B cell (primary cell): ENCODE measurements around the gene NOS1AP. TPM values are rescaled to one million over a fixed set of nuclear protein-coding genes. Genes with fewer than 3 reads are reported as not detected.

Experiments used
- ATAC-seq: fragments of 200-7000 bp; cut with Tn5 transposase; one replicate; pipeline ENCODE4 v1.10.0; 2021; ENCODE audit warnings: low read depth, mild to moderate bottlenecking, moderate number of reproducible peaks, moderate library complexity
- CTCF ChIA-PET: fragments of 350-600 bp; sonication (Branson Sonifier 250); formaldehyde crosslinking; loops from one replicate; lab custom pipeline; 2021; ENCODE audit warnings: antibody characterized with exemption, inconsistent platforms; lab: Charles Lee
- POLR2A ChIA-PET: fragments of 350-600 bp; sonication (Branson Sonifier 250); formaldehyde crosslinking; loops from one replicate; lab custom pipeline; 2021; ENCODE audit warnings: antibody characterized with exemption; lab: Charles Lee
- DNase-seq: peaks from one replicate; pipeline ENCODE4 v3.0.0; 2013
- H2AFZ ChIP-seq: 2 replicates; pipeline ENCODE4 v1.6.1; 2012; ENCODE audit warnings: mild to moderate bottlenecking, low read depth, low read length; ENCODE audit not compliant: insufficient read depth, poor library complexity, severe bottlenecking
- H3K27ac ChIP-seq, 2 donors: 1 replicate in 1 of 2; 2 replicates in 1 of 2; pipeline ENCODE4 v1.5.1; 2012 to 2013; ENCODE audit warnings: low read length in 2 of 2, mild to moderate bottlenecking in 2 of 2, moderate library complexity in 1 of 2
- H3K27me3 ChIP-seq, 4 experiments: fragments of 200-600 bp in 1 of 4; sonication (generic) in 1 of 4; replicated peaks in 1 of 4; 1 replicate in 2 of 4; 2 replicates in 2 of 4; pipeline versions ENCODE4 v1.6.1 to v1.7.0; 2013 to 2016; ENCODE audit warnings: low read length in 3 of 4, mild to moderate bottlenecking in 2 of 4, mixed read lengths in 1 of 4, moderate library complexity in 1 of 4; ENCODE audit not compliant: insufficient read depth in 4 of 4, control insufficient read depth in 3 of 4; ENCODE audit errors: control extremely low read depth in 1 of 4
- H3K36me3 ChIP-seq, 2 experiments: replicated peaks in 1 of 2; 1 replicate in 1 of 2; 2 replicates in 1 of 2; pipeline versions ENCODE4 v1.6.1 to v1.7.1; 2013; ENCODE audit warnings: low read length in 1 of 2; ENCODE audit not compliant: insufficient read depth in 2 of 2, control insufficient read depth in 1 of 2; ENCODE audit errors: control extremely low read depth in 1 of 2, extremely low read depth in 1 of 2
- H3K4me1 ChIP-seq, 2 donors: fragments of 200-600 bp in 1 of 2; sonication (generic) in 1 of 2; 1 replicate in 1 of 2; 2 replicates in 1 of 2; pipeline versions ENCODE4 v1.5.1 to v1.6.1; 2013 to 2017; ENCODE audit warnings: low read length in 2 of 2; ENCODE audit not compliant: control insufficient read depth in 2 of 2, insufficient read depth in 2 of 2
- H3K4me2 ChIP-seq: replicated peaks from 2 replicates; pipeline ENCODE3; 2012; ENCODE audit warnings: mild to moderate bottlenecking, low read depth, low read length; ENCODE audit not compliant: poor library complexity, severe bottlenecking
- H3K4me3 ChIP-seq, 5 experiments: fragments of 200-600 bp in 1 of 5; sonication (generic) in 1 of 5; 1 replicate in 3 of 5; 2 replicates in 2 of 5; pipeline versions ENCODE4 v1.5.1 to v1.7.0; 2011 to 2016; ENCODE audit warnings: low read length in 4 of 5, mild to moderate bottlenecking in 4 of 5, low read depth in 2 of 5, control low read depth in 1 of 5, moderate library complexity in 1 of 5; ENCODE audit not compliant: insufficient read depth in 1 of 5; ENCODE audit errors: control extremely low read depth in 1 of 5, extremely low read depth in 1 of 5
- H3K79me2 ChIP-seq: fragments of 200-600 bp; sonication (generic); one replicate; pipeline ENCODE4 v1.6.0; 2016; ENCODE audit warnings: low read length; ENCODE audit not compliant: control insufficient read depth, insufficient read depth
- H3K9ac ChIP-seq: fragments of 200-600 bp; sonication (generic); 2 replicates; pipeline ENCODE4 v1.6.1; 2017; ENCODE audit warnings: mild to moderate bottlenecking, low read length, moderate library complexity
- H3K9me3 ChIP-seq, 3 donors: one replicate each; pipeline versions ENCODE4 v1.6.1 to v1.7.1; 2013; ENCODE audit warnings: low read length in 2 of 3; ENCODE audit not compliant: control insufficient read depth in 2 of 3, insufficient read depth in 1 of 3; ENCODE audit errors: control extremely low read depth in 1 of 3
- H4K20me1 ChIP-seq: 2 replicates; pipeline ENCODE4 v1.6.0; 2012; ENCODE audit warnings: mild to moderate bottlenecking, low read length; ENCODE audit not compliant: insufficient read depth, control insufficient read depth, poor library complexity, severe bottlenecking
- H3K27ac Mint-ChIP-seq: one replicate; pipeline ENCODE4 v1.8.0; 2021; ENCODE audit warnings: mixed read lengths
- H3K27me3 Mint-ChIP-seq: one replicate; pipeline ENCODE4 v1.8.0; 2021; ENCODE audit warnings: mixed read lengths
- H3K4me1 Mint-ChIP-seq: one replicate; pipeline ENCODE4 v1.8.0; 2021; ENCODE audit warnings: mixed read lengths
- H3K4me3 Mint-ChIP-seq: one replicate; pipeline ENCODE4 v1.8.0; 2021; ENCODE audit warnings: mixed read lengths
- H3K9me3 Mint-ChIP-seq: one replicate; pipeline ENCODE4 v1.8.0; 2022; ENCODE audit warnings: mixed read lengths; ENCODE audit not compliant: insufficient read depth
- EZH2 ChIP-seq: IDR thresholded peaks from 2 replicates; pipeline ENCODE4 v1.6.1; 2012; ENCODE audit warnings: borderline replicate concordance, low read depth, mild to moderate bottlenecking, moderate library complexity, low read length; ENCODE audit not compliant: insufficient read depth, poor library complexity, severe bottlenecking
- WGBS: methylation state at CpG from one replicate; pipeline ENCODE4 v1.1.5; 2013; ENCODE audit warnings: missing lambda C conversion rate; ENCODE audit not compliant: insufficient coverage; 5-methylcytosine and 5-hydroxymethylcytosine counted together
- intact Hi-C: fragments of 100-400 bp; cut with micrococcal nuclease; formaldehyde crosslinking; loops from one replicate; pipeline ENCODE4 v1.10.0; 2022
- polyA plus RNA-seq: library from polyadenylated mRNA; depleted of rRNA; stranded (reverse); fragments of >200 nt; gene quantifications from 2 replicates; pipeline ENCODE4 v1.2.3, GENCODE V29; 2012
- total RNA-seq, 2 donors: library from RNA; stranded (reverse); fragments of 120-200 nt in 1 of 2; gene quantifications; 1 replicate in 1 of 2; 2 replicates in 1 of 2; pipeline versions ENCODE4 v1.2.3 to v1.2.4, GENCODE V29; 2013 to 2022
- TF ChIP-seq, protein P1 (sequence below): fragments of 200-600 bp; IDR thresholded peaks from one replicate; pipeline ENCODE4 v1.8.0; 2022; ENCODE audit warnings: antibody characterized with exemption, mild to moderate bottlenecking

Gene NOS1AP
- total and polyA plus RNA-seq, 2 donors (not counting 1 experiment from before 2014, with no cell fraction given): 0.32 TPM; not detected in 1

DNA sequence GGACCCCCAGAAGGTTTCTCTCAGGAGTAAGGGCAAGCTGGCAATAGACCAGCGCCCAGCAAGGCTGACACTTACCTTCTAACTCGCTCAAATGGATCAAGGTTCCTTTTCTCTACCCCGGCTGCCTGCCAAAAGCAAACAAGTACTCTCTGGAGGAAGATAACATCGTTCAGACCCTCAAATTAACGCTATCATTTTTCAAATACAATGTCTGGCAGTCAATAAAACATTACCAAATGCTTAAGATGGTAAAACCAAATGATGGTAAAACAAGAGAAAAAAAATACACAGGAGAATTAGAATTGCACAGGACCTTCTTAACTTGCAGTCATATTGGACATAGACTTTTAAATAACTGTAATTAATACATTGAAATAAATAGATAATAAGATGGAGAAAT is 159.1 kb downstream of the NOS1AP start:
- Histone ChIP-seq H2AFZ (no peak overlapping the region), H3K4me1 (peaks cover 0 to 4% of the 10 kb centered on the region in 2 donors), H3K79me2 (no peaks in the 10 kb centered on the region), H3K27ac (no peak overlapping the region), H3K4me3 (no peak overlapping the region), H3K4me2 (no peak overlapping the region), H3K27me3 (no peaks in the 10 kb centered on the region), H4K20me1 (no peaks in the 10 kb centered on the region), H3K36me3 (no peaks in the 10 kb centered on the region), H3K9ac (no peak overlapping the region), H3K9me3 (no peaks in the 10 kb centered on the region)
- ChIA-PET CTCF (no interaction called here), POLR2A (no interaction called here)
- no peak for DNase-seq
- H3K27me3 Mint-ChIP-seq: peaks cover 17% of the 10 kb centered on the region
- TF ChIP-seq, protein P1, sequence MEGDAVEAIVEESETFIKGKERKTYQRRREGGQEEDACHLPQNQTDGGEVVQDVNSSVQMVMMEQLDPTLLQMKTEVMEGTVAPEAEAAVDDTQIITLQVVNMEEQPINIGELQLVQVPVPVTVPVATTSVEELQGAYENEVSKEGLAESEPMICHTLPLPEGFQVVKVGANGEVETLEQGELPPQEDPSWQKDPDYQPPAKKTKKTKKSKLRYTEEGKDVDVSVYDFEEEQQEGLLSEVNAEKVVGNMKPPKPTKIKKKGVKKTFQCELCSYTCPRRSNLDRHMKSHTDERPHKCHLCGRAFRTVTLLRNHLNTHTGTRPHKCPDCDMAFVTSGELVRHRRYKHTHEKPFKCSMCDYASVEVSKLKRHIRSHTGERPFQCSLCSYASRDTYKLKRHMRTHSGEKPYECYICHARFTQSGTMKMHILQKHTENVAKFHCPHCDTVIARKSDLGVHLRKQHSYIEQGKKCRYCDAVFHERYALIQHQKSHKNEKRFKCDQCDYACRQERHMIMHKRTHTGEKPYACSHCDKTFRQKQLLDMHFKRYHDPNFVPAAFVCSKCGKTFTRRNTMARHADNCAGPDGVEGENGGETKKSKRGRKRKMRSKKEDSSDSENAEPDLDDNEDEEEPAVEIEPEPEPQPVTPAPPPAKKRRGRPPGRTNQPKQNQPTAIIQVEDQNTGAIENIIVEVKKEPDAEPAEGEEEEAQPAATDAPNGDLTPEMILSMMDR: no peak
- no peak for TF ChIP-seq EZH2
- 67% methylated on average over 3 of the region's 5 CpGs for WGBS
- peaks cover 12% of the 10 kb centered on the region for H3K4me1 Mint-ChIP-seq
- H3K27ac Mint-ChIP-seq: no peak overlapping the region
- intact Hi-C loops: no loop called here
- H3K4me3 Mint-ChIP-seq: no peak overlapping the region
- no peak for ATAC-seq
- no peaks in the 10 kb centered on the region for H3K9me3 Mint-ChIP-seq

- Histone ChIP-seq H3K9me3 (no peaks in the 10 kb centered on the region), H4K20me1 (no peaks in the 10 kb centered on the region), H3K4me3 (no peak overlapping the region), H3K27ac (no peak overlapping the region), H3K79me2 (no peaks in the 10 kb centered on the region), H3K36me3 (no peaks in the 10 kb centered on the region), H3K4me2 (no peak overlapping the region), H3K27me3 (peaks cover 0 to under 1% (median 0%) of the 10 kb centered on the region in 4 experiments), H3K9ac (no peak overlapping the region), H3K4me1 (peaks cover 0 to 4% of the 10 kb centered on the region in 2 donors), H2AFZ (no peak overlapping the region)
- Mint-ChIP-seq H3K4me3 (no peak overlapping the region), H3K27me3 (peaks cover 14% of the 10 kb centered on the region), H3K4me1 (peaks cover 12% of the 10 kb centered on the region), H3K27ac (no peak overlapping the region), H3K9me3 (no peaks in the 10 kb centered on the region)
- ATAC-seq (no peak), DNase-seq (no peak)
- no CpG with 5 or more reads among the region's 2 CpGs for WGBS
- CTCF ChIA-PET: no interaction called here
- TF ChIP-seq, protein P1: no peak
- no peak for TF ChIP-seq EZH2
- POLR2A ChIA-PET: no interaction called here
- intact Hi-C loops: no loop called here
These were observed 160.1 kb downstream of the NOS1AP start for GRCh38 chr1:162229549-162229948.
